Breast epithelium (tissue), 3 donors: Measurements from ENCODE around the gene TAAR2.

Experiments used
- POLR2A ChIP-seq: fragments of 450-650 bp; IDR thresholded peaks from one replicate; pipeline ENCODE4 v1.6.1; 2016; ENCODE audit warnings: antibody characterized with exemption, mild to moderate bottlenecking, moderate library complexity
- POLR2AphosphoS5 ChIP-seq, 3 donors: sonication (generic); formaldehyde crosslinking; IDR thresholded peaks; one replicate each; pipeline ENCODE4 v1.6.1; 2017; ENCODE audit warnings: antibody characterized with exemption in 3 of 3
- TF ChIP-seq, protein P1 (sequence below), 3 donors: fragments of 450-650 bp; IDR thresholded peaks; one replicate each; pipeline ENCODE4 v1.5.1; 2016 to 2017; ENCODE audit warnings: antibody characterized with exemption in 3 of 3, mild to moderate bottlenecking in 3 of 3, moderate library complexity in 3 of 3

DNA sequence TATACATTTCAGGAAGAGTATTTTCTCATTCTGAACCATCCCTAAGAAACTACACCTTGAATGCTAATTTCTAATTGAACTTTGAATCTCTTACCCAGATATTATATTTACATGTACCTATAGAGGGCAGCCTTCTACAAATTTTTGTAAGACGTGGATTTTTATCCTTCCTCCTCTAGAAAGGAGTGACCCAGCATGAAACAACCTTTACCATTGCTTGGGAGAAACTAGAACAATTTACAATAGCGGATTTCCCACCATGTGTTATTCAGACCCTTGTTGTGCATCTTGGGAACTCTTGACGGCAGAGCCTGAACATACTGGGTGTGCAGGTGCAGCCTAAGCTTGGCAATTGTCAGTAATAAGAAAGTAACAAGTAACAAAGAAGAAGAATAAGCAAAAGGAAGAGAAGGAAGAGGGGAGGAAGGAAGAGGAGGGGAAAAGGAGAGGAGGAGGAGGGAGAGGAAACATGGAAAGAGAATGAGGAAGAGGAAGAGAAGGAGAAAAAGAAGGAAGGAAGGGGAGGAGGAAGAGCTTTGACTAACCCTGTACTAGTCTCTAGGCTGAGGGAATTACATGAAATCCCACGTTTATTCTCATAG is 45.7 kb upstream of the TAAR2 start:
- TF ChIP-seq POLR2A (no peak), POLR2AphosphoS5 (IDR thresholded peaks at IDR 0.05) (no peak)
- TF ChIP-seq, protein P1, sequence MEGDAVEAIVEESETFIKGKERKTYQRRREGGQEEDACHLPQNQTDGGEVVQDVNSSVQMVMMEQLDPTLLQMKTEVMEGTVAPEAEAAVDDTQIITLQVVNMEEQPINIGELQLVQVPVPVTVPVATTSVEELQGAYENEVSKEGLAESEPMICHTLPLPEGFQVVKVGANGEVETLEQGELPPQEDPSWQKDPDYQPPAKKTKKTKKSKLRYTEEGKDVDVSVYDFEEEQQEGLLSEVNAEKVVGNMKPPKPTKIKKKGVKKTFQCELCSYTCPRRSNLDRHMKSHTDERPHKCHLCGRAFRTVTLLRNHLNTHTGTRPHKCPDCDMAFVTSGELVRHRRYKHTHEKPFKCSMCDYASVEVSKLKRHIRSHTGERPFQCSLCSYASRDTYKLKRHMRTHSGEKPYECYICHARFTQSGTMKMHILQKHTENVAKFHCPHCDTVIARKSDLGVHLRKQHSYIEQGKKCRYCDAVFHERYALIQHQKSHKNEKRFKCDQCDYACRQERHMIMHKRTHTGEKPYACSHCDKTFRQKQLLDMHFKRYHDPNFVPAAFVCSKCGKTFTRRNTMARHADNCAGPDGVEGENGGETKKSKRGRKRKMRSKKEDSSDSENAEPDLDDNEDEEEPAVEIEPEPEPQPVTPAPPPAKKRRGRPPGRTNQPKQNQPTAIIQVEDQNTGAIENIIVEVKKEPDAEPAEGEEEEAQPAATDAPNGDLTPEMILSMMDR (IDR thresholded peaks at IDR 0.05): peak in 2 of 3 donors; percentile 38 to 55
